Psoas muscle (tissue), 8 donors: Measurements from ENCODE around the gene DPP3. TPM values are rescaled to one million over a fixed set of nuclear protein-coding genes. Genes with fewer than 3 reads are reported as not detected.
"Not testable (repeated sequence)": the region's sequence is repeated elsewhere in the genome, so short reads cannot be mapped to it uniquely, and the experiment has no call there.

Experiments used
- ATAC-seq, 4 donors: fragments of 200-7000 bp; cut with Tn5 transposase; one replicate each; pipeline ENCODE4 v1.9.1; 2020; ENCODE audit warnings: moderate library complexity in 3 of 4, mild to moderate bottlenecking in 2 of 4
- DNase-seq, 2 donors: peaks; one replicate each; pipeline ENCODE4 v3.0.0-alpha.2; 2020
- H3K27ac ChIP-seq: fragments of 200-600 bp; one replicate; pipeline ENCODE4 v1.8.0; 2022
- H3K27me3 ChIP-seq, 3 donors: fragments of 200-600 bp in 1 of 3; one replicate each; pipeline versions ENCODE4 v1.6.1 to v1.8.0; 2013 to 2022; ENCODE audit warnings: low read length in 2 of 3, mild to moderate bottlenecking in 2 of 3, moderate library complexity in 1 of 3; ENCODE audit not compliant: insufficient read depth in 3 of 3
- H3K36me3 ChIP-seq, 2 donors: fragments of 200-600 bp in 1 of 2; one replicate each; pipeline versions ENCODE4 v1.6.1 to v1.8.0; 2013 to 2022; ENCODE audit warnings: low read depth in 1 of 2, mild to moderate bottlenecking in 1 of 2, moderate library complexity in 1 of 2; ENCODE audit not compliant: insufficient read depth in 1 of 2
- H3K4me1 ChIP-seq: fragments of 200-600 bp; one replicate; pipeline ENCODE4 v1.8.0; 2022
- H3K4me3 ChIP-seq: fragments of 200-600 bp; one replicate; pipeline ENCODE4 v1.8.0; 2022; ENCODE audit warnings: mild to moderate bottlenecking
- H3K9me3 ChIP-seq: fragments of 200-600 bp; one replicate; pipeline ENCODE4 v1.8.0; 2022
- CTCF ChIP-seq: fragments of 200-600 bp; IDR thresholded peaks from one replicate; pipeline ENCODE4 v1.8.0; 2022; ENCODE audit warnings: antibody characterized with exemption
- WGBS, 3 donors: extraction: QIAGEN DNeasy Blood & Tissue Kit; methylation state at CpG; one replicate each; pipeline versions ENCODE4 v1.1.6 to v1.1.7; 2013; 5-methylcytosine and 5-hydroxymethylcytosine counted together
- intact Hi-C, 2 donors: fragments of 100-400 bp; cut with DNase I; formaldehyde crosslinking; loops; one replicate each; pipeline versions ENCODE4 v1.11.0 to v1.14.2; 2022
- polyA plus RNA-seq, 3 donors: library from polyadenylated mRNA; stranded (reverse); fragments of 200-250 nt; gene quantifications; one replicate each; pipeline ENCODE4 v1.2.3, GENCODE V29; 2013
- total RNA-seq, 4 donors: library from RNA; stranded (reverse); fragmentation: NEBNext Ultra II Directional in 2 of 4; extraction: Animal tissue kit (Norgen Biotek cat#: 25700) in 2 of 4; gene quantifications; one replicate each; pipeline versions ENCODE4 v1.2.1 to v1.2.4, GENCODE V29; 2021 to 2023
- donor health status: healthy with polysubstance abuse.
- donor health status: DM: no; HTN: no; CAD: no; lungs with moderate emphysema.
- donor health status: Bipolar disorder and iron deficiency.
- donor health status: healthy.
- donor health status: DM: yes; HTN: yes; CAD: no.
- donor health status: DM: no; HTN: no; CAD: no.
- donor health status: DM: no; HTN: no; CAD: no.
- donor health status: DM: yes; HTN: yes; CAD: no.

The DPP3 gene
- total and polyA plus RNA-seq, 7 donors: 24.0 to 58.7 (median 33.3) TPM

GRCh38 chr11:66541892-66542291 lies 61.7 kb downstream of the DPP3 start:
- 25 to 60% (median 38%) methylated on average over 4 of the region's 4 CpGs for WGBS, 3 donors
- peak overlapping the region; percentile 36 for H3K27ac ChIP-seq
- H3K4me1 ChIP-seq: peaks cover 24% of the 10 kb centered on the region
- H3K36me3 ChIP-seq: peaks cover 4 to 33% of the 10 kb centered on the region in 2 donors
- DNase-seq: no peak
- H3K4me3 ChIP-seq: no peak overlapping the region
- ATAC-seq: no peak
- no peaks in the 10 kb centered on the region for H3K27me3 ChIP-seq
- no peaks in the 10 kb centered on the region for H3K9me3 ChIP-seq
- intact Hi-C loops: no loop called here
- no peak for TF ChIP-seq CTCF

GRCh38 chr11:66542362-66542761 lies 62.1 kb downstream of the DPP3 start:
- Histone ChIP-seq H3K27ac (peak overlapping the region; percentile 36), H3K9me3 (no peaks in the 10 kb centered on the region), H3K27me3 (no peaks in the 10 kb centered on the region), H3K36me3 (peaks cover 0 to 29% of the 10 kb centered on the region in 2 donors), H3K4me3 (no peak overlapping the region), H3K4me1 (peaks cover 27% of the 10 kb centered on the region)
- intact Hi-C loops: no loop called here
- DNase-seq: no peak
- no peak for TF ChIP-seq CTCF
- WGBS, 3 donors: 46 to 84% (median 57%) methylated on average over 10 of the region's 10 CpGs
- ATAC-seq: no peak

GRCh38 chr11:66543263-66544107 lies 63.3 kb downstream of the DPP3 start:
- TF ChIP-seq CTCF: peak; percentile 25
- peak in 1 of 2 donors; percentile 76 for DNase-seq
- 38 to 50% (median 44%) methylated on average over 25 to 26 of the region's 26 CpGs for WGBS, 3 donors
- intact Hi-C loops: no loop called here
- peak overlapping the region; percentile 89 for H3K27ac ChIP-seq
- H3K36me3 ChIP-seq: peaks cover 0 to 29% of the 10 kb centered on the region in 2 donors
- H3K4me1 ChIP-seq: peaks cover 33% of the 10 kb centered on the region
- no peak for ATAC-seq
- no peaks in the 10 kb centered on the region for H3K27me3 ChIP-seq
- no peaks in the 10 kb centered on the region for H3K9me3 ChIP-seq
- peak overlapping the region; percentile 2 for H3K4me3 ChIP-seq

GRCh38 chr11:66544952-66545351 lies 64.7 kb downstream of the DPP3 start:
- H3K27me3 ChIP-seq, DNase-seq, H3K9me3 ChIP-seq, ATAC-seq, intact Hi-C loops: not testable (repeated sequence)
- 45 to 66% (median 45%) methylated on average over 14 of the region's 14 CpGs for WGBS, 3 donors
- peak overlapping the region; percentile 83 for H3K4me3 ChIP-seq
- peak overlapping the region; percentile 89 for H3K27ac ChIP-seq
- peaks cover 33% of the 10 kb centered on the region for H3K4me1 ChIP-seq
- peaks cover 0 to 14% of the 10 kb centered on the region in 2 donors for H3K36me3 ChIP-seq

GRCh38 chr11:66545701-66546367 lies 65.6 kb downstream of the DPP3 start, which contains the start of gene ZDHHC24:
Gene ZDHHC24, minus strand, starts transcription at chr11:66546048. Its CDS starts 45 bp downstream, at chr11:66546003.
- H3K4me1 ChIP-seq: peaks cover 33% of the 10 kb centered on the region
- no peak for TF ChIP-seq CTCF
- DNase-seq (peak; percentile 99), ATAC-seq (peak; percentile 90 to 93 (median 92))
- no peaks in the 10 kb centered on the region for H3K9me3 ChIP-seq
- WGBS, 3 donors: 0 to 1% (median 1%) methylated on average over 65 to 71 of the region's 71 CpGs
- H3K27me3 ChIP-seq: no peaks in the 10 kb centered on the region
- peak within 1 kb of the TSS; percentile 83 for H3K4me3 ChIP-seq
- intact Hi-C loops: no loop called here
- H3K36me3 ChIP-seq: peaks cover 0 to 12% of the 10 kb centered on the region in 2 donors
- H3K27ac ChIP-seq: peak within 1 kb of the TSS; percentile 89
